HG03097 (cell line): Measurements from ENCODE around the gene CDH22.

Source experiments
- ATAC-seq: cut with Tn5 transposase; IDR thresholded peaks from one replicate; pipeline ENCODE4 v1.9.1; 2021; ENCODE audit not compliant: unreplicated experiment, low FRiP score

The CDH22 gene

GRCh38 chr20:46343348-46343974, 35.2 kb upstream of the CDH22 start:
- ATAC-seq, result no peak

- ATAC-seq, result no peak
These were observed 34.4 kb upstream of the CDH22 start for GRCh38 chr20:46342451-46343347.

- no peak for ATAC-seq
These were observed 33.7 kb upstream of the CDH22 start for GRCh38 chr20:46342010-46342378.

- ATAC-seq, result no peak
These were observed 33.0 kb upstream of the CDH22 start for GRCh38 chr20:46341074-46342009.

GRCh38 chr20:46339037-46339436, 30.7 kb upstream of the CDH22 start:
- ATAC-seq, result no peak

GRCh38 chr20:46336735-46337134, 28.4 kb upstream of the CDH22 start:
- no peak for ATAC-seq

GRCh38 chr20:46334303-46334904, 26.1 kb upstream of the CDH22 start:
- ATAC-seq, result no peak

- no peak for ATAC-seq
These were observed 25.1 kb upstream of the CDH22 start for GRCh38 chr20:46333161-46333991.

- ATAC-seq, result no peak
These were observed 24.3 kb upstream of the CDH22 start for GRCh38 chr20:46332373-46333160.

GRCh38 chr20:46331611-46332361, 23.5 kb upstream of the CDH22 start:
- no peak for ATAC-seq

- no peak for ATAC-seq
These were observed 22.6 kb upstream of the CDH22 start for GRCh38 chr20:46330831-46331371.

- ATAC-seq, result no peak
These were observed 21.9 kb upstream of the CDH22 start for GRCh38 chr20:46330072-46330763.

- ATAC-seq, result no peak
These were observed 20.0 kb upstream of the CDH22 start for GRCh38 chr20:46328200-46328882.

GRCh38 chr20:46327557-46327956, 19.3 kb upstream of the CDH22 start:
- no peak for ATAC-seq

- no peak for ATAC-seq
These were observed 17.5 kb upstream of the CDH22 start for GRCh38 chr20:46325789-46326188.

GRCh38 chr20:46324960-46325703, 16.8 kb upstream of the CDH22 start:
- ATAC-seq, result no peak
